Retinal pigment epithelial cell (primary cell): ENCODE measurements around the gene MIDN.

Source experiments
- DNase-seq: peaks from one replicate; pipeline ENCODE4 v3.0.0-alpha.2; 2010; ENCODE audit warnings: low read depth
- H3K4me3 ChIP-seq: 2 replicates; pipeline ENCODE4 v1.5.1; 2011; ENCODE audit warnings: mild to moderate bottlenecking, low read length, control low read depth, moderate library complexity
- TF ChIP-seq, protein P1 (sequence below): conservative IDR thresholded peaks from 2 replicates; pipeline ENCODE4 v1.5.1; 2011; ENCODE audit warnings: low read depth, low read length, control low read depth, inconsistent platforms

Gene MIDN

DNA sequence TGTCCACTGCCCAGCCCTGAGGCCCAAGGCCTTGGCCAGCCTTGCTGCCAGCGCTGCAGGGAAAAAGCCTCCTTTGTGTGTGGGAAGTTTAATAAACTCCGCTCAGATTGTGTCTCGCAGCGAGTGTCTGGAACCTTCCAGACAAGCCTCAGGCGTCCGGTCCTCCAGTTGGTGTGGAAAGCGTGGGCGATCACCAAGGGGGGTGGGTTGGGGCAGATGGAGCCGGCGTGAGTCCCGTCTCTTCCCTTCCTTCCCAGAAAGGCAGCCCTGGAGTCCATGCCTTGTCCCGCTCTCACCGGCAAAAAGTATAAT is 38.2 kb upstream of the MIDN start:
- TF ChIP-seq, protein P1, sequence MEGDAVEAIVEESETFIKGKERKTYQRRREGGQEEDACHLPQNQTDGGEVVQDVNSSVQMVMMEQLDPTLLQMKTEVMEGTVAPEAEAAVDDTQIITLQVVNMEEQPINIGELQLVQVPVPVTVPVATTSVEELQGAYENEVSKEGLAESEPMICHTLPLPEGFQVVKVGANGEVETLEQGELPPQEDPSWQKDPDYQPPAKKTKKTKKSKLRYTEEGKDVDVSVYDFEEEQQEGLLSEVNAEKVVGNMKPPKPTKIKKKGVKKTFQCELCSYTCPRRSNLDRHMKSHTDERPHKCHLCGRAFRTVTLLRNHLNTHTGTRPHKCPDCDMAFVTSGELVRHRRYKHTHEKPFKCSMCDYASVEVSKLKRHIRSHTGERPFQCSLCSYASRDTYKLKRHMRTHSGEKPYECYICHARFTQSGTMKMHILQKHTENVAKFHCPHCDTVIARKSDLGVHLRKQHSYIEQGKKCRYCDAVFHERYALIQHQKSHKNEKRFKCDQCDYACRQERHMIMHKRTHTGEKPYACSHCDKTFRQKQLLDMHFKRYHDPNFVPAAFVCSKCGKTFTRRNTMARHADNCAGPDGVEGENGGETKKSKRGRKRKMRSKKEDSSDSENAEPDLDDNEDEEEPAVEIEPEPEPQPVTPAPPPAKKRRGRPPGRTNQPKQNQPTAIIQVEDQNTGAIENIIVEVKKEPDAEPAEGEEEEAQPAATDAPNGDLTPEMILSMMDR, result no peak
- DNase-seq, result no peak
- H3K4me3 ChIP-seq, result no peak overlapping the region

- no peak overlapping the region for H3K4me3 ChIP-seq
- TF ChIP-seq, protein P1, result no peak
- DNase-seq, result no peak
Measured at GRCh38 chr19:1211494-1212234, 36.7 kb upstream of the MIDN start.

DNA sequence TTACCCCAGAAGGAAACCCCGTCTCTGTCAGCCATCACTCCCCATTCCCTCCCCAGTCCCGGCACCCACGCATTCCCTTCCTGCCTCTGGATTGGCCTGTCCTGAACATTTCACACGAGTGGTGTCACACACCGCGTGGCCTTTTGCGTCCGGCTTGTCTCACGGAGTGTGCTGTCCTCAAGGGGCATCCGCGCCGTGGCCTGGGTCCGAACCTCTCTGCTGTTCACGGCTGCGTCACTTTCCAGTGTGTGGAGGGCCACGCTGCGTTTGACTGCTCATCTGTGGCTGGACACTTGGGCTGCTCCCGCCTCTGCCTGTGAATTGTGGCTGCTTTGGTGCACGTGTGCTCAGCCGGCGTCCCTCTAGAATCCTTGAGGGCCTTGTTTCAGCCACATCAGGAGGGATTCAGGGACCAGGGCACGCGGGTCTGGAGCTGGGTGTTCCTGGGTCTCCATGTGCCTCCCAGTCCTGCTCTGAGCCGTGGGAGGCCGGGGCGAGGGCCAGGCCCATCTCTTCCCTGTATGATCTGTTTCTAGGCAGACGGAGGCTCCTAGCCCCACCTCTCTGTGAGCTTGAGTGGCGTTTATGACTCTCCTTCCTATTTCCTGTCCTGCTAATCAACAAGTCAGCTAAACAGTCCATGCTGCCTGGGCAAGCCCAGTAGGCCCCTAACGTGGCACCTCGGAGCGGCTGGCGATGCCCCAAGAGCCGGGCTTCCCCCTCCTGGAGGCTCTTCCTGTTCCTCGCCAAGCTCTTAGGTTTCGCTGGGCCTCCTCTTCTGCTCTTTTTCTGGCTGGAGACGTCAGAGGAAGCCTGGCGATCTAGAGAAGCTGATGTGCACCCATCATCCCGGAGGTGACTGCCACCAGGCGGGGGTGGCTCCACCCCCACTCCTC is 34.7 kb upstream of the MIDN start:
- TF ChIP-seq, protein P1, result no peak
- no peak overlapping the region for H3K4me3 ChIP-seq
- no peak for DNase-seq

- TF ChIP-seq, protein P1, result no peak
- no peak for DNase-seq
- no peak overlapping the region for H3K4me3 ChIP-seq
Measured at GRCh38 chr19:1214299-1214861, 34.0 kb upstream of the MIDN start.

DNA sequence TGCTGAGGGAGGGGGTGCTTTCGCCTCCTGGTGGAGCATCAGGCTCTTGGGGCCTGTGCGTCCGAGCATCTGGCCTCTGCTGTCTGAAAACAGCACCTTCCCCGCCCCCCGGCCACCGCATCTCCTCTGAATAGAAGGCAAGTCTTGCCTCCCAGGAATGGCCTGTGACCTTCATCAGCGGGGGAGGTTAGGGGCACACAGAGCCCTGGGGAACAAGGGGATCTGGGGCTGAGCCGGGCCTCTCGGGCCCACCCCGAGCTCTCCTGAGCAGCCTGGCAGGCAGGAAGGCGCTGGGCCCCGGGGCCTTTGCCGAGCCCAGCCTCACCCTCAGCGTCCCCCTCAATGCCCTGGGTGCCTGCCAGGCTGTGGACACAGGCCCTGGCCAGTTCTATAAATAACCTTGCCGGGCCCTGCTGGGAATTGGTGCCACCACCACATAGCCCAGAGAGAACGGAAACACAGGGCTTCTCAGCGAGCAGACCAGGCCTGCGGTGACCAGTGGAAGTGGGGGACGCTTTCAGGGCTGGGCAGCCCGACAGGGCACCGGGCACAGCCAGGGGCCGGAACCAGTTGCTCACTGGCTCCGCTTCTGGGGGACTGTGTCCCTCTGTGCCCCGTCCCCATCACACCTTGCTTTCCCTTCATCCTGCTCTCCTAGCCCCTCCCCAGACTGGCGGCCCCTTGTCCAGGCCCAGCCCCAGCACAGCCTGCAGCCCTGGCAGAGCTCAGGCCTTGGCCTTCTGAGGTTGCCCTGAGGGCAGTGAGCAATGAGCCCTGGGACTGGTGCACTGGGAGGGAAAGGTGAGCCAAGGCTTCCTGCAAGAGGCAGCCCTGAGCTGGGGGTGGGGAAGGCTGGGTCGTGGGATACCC is 33.3 kb upstream of the MIDN start:
- no peak overlapping the region for H3K4me3 ChIP-seq
- peak; percentile 50 for DNase-seq
- TF ChIP-seq, protein P1, result peak; percentile 27

GRCh38 chr19:1216756-1217155 is 31.6 kb upstream of the MIDN start:
- TF ChIP-seq, protein P1, result no peak
- no peak overlapping the region for H3K4me3 ChIP-seq
- no peak for DNase-seq
